Smooth muscle cell (in vitro differentiated cells): ENCODE measurements around the gene HPSE2. TPM values are rescaled to one million over a fixed set of nuclear protein-coding genes. Genes with fewer than 3 reads are reported as not detected.

Experiments
- DNase-seq: peaks from one replicate; lab custom pipeline; 2025; ENCODE audit not compliant: unreplicated experiment; lab: John Stamatoyannopoulos, UW
- H2AFZ ChIP-seq: fragments of 200-600 bp; sonication (generic); 2 replicates; pipeline ENCODE4 v1.6.0; 2016; ENCODE audit warnings: antibody characterized with exemption, low read depth, mild to moderate bottlenecking
- H3F3A ChIP-seq: fragments of 200-600 bp; sonication (generic); 2 replicates; pipeline ENCODE4 v1.6.0; 2017; ENCODE audit warnings: antibody characterized with exemption, low read depth
- H3K27ac ChIP-seq: fragments of 200-600 bp; sonication (generic); 2 replicates; pipeline ENCODE4 v1.5.1; 2016; ENCODE audit warnings: low read depth, mild to moderate bottlenecking
- H3K27me3 ChIP-seq: fragments of 200-600 bp; sonication (generic); 2 replicates; pipeline ENCODE4 v1.6.1; 2016; ENCODE audit warnings: low read depth, mild to moderate bottlenecking
- H3K36me3 ChIP-seq: fragments of 200-600 bp; sonication (generic); 2 replicates; pipeline ENCODE4 v1.5.1; 2016; ENCODE audit warnings: low read depth
- H3K4me1 ChIP-seq: fragments of 200-600 bp; sonication (generic); 2 replicates; pipeline ENCODE4 v1.5.1; 2016; ENCODE audit warnings: low read depth
- H3K4me2 ChIP-seq: fragments of 200-600 bp; sonication (generic); 2 replicates; pipeline ENCODE4 v1.6.0; 2016; ENCODE audit warnings: mild to moderate bottlenecking
- H3K4me3 ChIP-seq: fragments of 200-600 bp; sonication (generic); 2 replicates; pipeline ENCODE4 v1.5.1; 2016; ENCODE audit warnings: mild to moderate bottlenecking
- H3K79me2 ChIP-seq: fragments of 200-600 bp; sonication (generic); 2 replicates; pipeline ENCODE4 v1.6.0; 2016; ENCODE audit warnings: low read depth, mild to moderate bottlenecking
- H3K9ac ChIP-seq: fragments of 200-600 bp; sonication (generic); 2 replicates; pipeline ENCODE4 v1.6.0; 2016; ENCODE audit warnings: low read depth
- H3K9me3 ChIP-seq: fragments of 200-600 bp; sonication (generic); replicated peaks from 2 replicates; pipeline ENCODE4 v1.5.1; 2016; ENCODE audit warnings: low read depth
- H4K20me1 ChIP-seq: fragments of 200-600 bp; sonication (generic); 2 replicates; pipeline ENCODE4 v1.6.0; 2016; ENCODE audit warnings: low read depth
- CTCF ChIP-seq: fragments of 200-600 bp; sonication (generic); IDR thresholded peaks from 2 replicates; pipeline ENCODE4 v1.5.1; 2017; ENCODE audit warnings: borderline replicate concordance, mild to moderate bottlenecking, antibody characterized with exemption; ENCODE audit not compliant: insufficient read depth, poor library complexity, severe bottlenecking
- WGBS: methylation state at CpG from one replicate; pipeline ENCODE4 v1.1.7; 2016; ENCODE audit warnings: low lambda C conversion rate; 5-methylcytosine and 5-hydroxymethylcytosine counted together
- polyA plus RNA-seq: library from polyadenylated mRNA; unstranded; fragments of >200 nt; fragmentation: Nextera tagmentation; extraction: Ambion mirVana; gene quantifications from 2 replicates; pipeline ENCODE4 v1.2.1, GENCODE V29; 2016
- total RNA-seq: library from RNA; depleted of rRNA; stranded (reverse); fragments of >200 nt; gene quantifications from 2 replicates; pipeline ENCODE4 v1.2.3, GENCODE V29; 2014

The HPSE2 gene
- total and polyA plus RNA-seq, 2 experiments from 2014 or later, result 0.13 TPM; not detected in 1

- no peaks in the 10 kb centered on the region for H3K79me2 ChIP-seq
- no peak overlapping the region for H3K4me3 ChIP-seq
- no peak overlapping the region for H2AFZ ChIP-seq
- no peak for TF ChIP-seq CTCF
- 98% methylated on average over 9 of the region's 9 CpGs for WGBS
- H3K27me3 ChIP-seq, result no peaks in the 10 kb centered on the region
- no peak for DNase-seq
- H3K4me1 ChIP-seq, result no peaks in the 10 kb centered on the region
- H3F3A ChIP-seq, result no peaks in the 10 kb centered on the region
- no peak overlapping the region for H3K9ac ChIP-seq
- H3K36me3 ChIP-seq, result no peaks in the 10 kb centered on the region
- no peak overlapping the region for H3K27ac ChIP-seq
- H3K4me2 ChIP-seq, result no peak overlapping the region
- no peaks in the 10 kb centered on the region for H4K20me1 ChIP-seq
- no peaks in the 10 kb centered on the region for H3K9me3 ChIP-seq
These were observed 706.9 kb downstream of the HPSE2 start for GRCh38 chr10:98528805-98529183.

GRCh38 chr10:98528166-98528804 lies 707.4 kb downstream of the HPSE2 start:
- no peaks in the 10 kb centered on the region for H3K79me2 ChIP-seq
- H2AFZ ChIP-seq, result no peak overlapping the region
- H3K27ac ChIP-seq, result no peak overlapping the region
- no peak overlapping the region for H3K4me2 ChIP-seq
- H3K4me3 ChIP-seq, result no peak overlapping the region
- WGBS, result 79% methylated on average over 8 of the region's 8 CpGs
- no peaks in the 10 kb centered on the region for H3K27me3 ChIP-seq
- H3F3A ChIP-seq, result no peaks in the 10 kb centered on the region
- no peaks in the 10 kb centered on the region for H3K9me3 ChIP-seq
- no peak for DNase-seq
- no peaks in the 10 kb centered on the region for H3K4me1 ChIP-seq
- no peaks in the 10 kb centered on the region for H4K20me1 ChIP-seq
- TF ChIP-seq CTCF, result no peak
- H3K9ac ChIP-seq, result no peak overlapping the region
- H3K36me3 ChIP-seq, result no peaks in the 10 kb centered on the region

- Histone ChIP-seq H4K20me1 (no peaks in the 10 kb centered on the region), H3F3A (no peaks in the 10 kb centered on the region), H3K79me2 (no peaks in the 10 kb centered on the region), H3K27ac (no peak overlapping the region), H3K4me3 (no peak overlapping the region), H3K9me3 (no peaks in the 10 kb centered on the region), H2AFZ (no peak overlapping the region), H3K27me3 (no peaks in the 10 kb centered on the region), H3K4me1 (no peaks in the 10 kb centered on the region), H3K4me2 (no peak overlapping the region), H3K9ac (no peak overlapping the region), H3K36me3 (no peaks in the 10 kb centered on the region)
- DNase-seq, result no peak
- TF ChIP-seq CTCF, result no peak
- WGBS, result 95% methylated on average over 3 of the region's 3 CpGs
These were observed 709.7 kb downstream of the HPSE2 start for GRCh38 chr10:98525969-98526368.

GRCh38 chr10:98524124-98524523 lies 711.5 kb downstream of the HPSE2 start:
- H3K9ac ChIP-seq, result no peak overlapping the region
- H3F3A ChIP-seq, result no peaks in the 10 kb centered on the region
- no peaks in the 10 kb centered on the region for H3K36me3 ChIP-seq
- no peak for TF ChIP-seq CTCF
- no peak for DNase-seq
- no peak overlapping the region for H2AFZ ChIP-seq
- no peak overlapping the region for H3K27ac ChIP-seq
- no peaks in the 10 kb centered on the region for H3K79me2 ChIP-seq
- H3K4me1 ChIP-seq, result peaks cover 12% of the 10 kb centered on the region
- WGBS, result 93% methylated on average over 8 of the region's 8 CpGs
- H3K9me3 ChIP-seq, result no peaks in the 10 kb centered on the region
- H4K20me1 ChIP-seq, result no peaks in the 10 kb centered on the region
- no peaks in the 10 kb centered on the region for H3K27me3 ChIP-seq
- H3K4me3 ChIP-seq, result no peak overlapping the region
- H3K4me2 ChIP-seq, result no peak overlapping the region
